Lung (tissue), 12 donors: ENCODE results near the gene SYCP1. TPM values are rescaled to one million over a fixed set of nuclear protein-coding genes. Genes with fewer than 3 reads are reported as not detected.

Source experiments
- ATAC-seq: fragments of 200-7000 bp; cut with Tn5 transposase; one replicate; pipeline ENCODE4 v1.9.1; 2020; ENCODE audit warnings: moderate number of reproducible peaks; ENCODE audit not compliant: insufficient read depth, low FRiP score
- DNase-seq, 3 donors: peaks; one replicate each; pipeline ENCODE4 v3.0.0-alpha.2; 2013 to 2017
- H3K27ac ChIP-seq, 2 donors: one replicate each; pipeline ENCODE4 v1.5.1; 2013; ENCODE audit warnings: mild to moderate bottlenecking in 2 of 2, moderate library complexity in 2 of 2, control low read depth in 1 of 2, inconsistent platforms in 1 of 2, low read depth in 1 of 2, low read length in 1 of 2
- H3K27me3 ChIP-seq, 3 donors: one replicate each; pipeline ENCODE4 v1.5.1; 2013; ENCODE audit warnings: low read length in 2 of 3; ENCODE audit not compliant: control insufficient read depth in 3 of 3, insufficient read depth in 3 of 3
- H3K36me3 ChIP-seq, 4 donors: one replicate each; pipeline ENCODE4 v1.5.1; 2013; ENCODE audit warnings: low read length in 4 of 4, mild to moderate bottlenecking in 1 of 4, moderate library complexity in 1 of 4; ENCODE audit not compliant: control insufficient read depth in 4 of 4, insufficient read depth in 4 of 4
- H3K4me1 ChIP-seq, 5 donors: one replicate each; pipeline ENCODE4 v1.5.1; 2013; ENCODE audit warnings: low read length in 5 of 5, mild to moderate bottlenecking in 2 of 5, moderate library complexity in 1 of 5; ENCODE audit not compliant: control insufficient read depth in 5 of 5, insufficient read depth in 5 of 5
- H3K4me3 ChIP-seq: one replicate; pipeline ENCODE4 v1.5.1; 2013; ENCODE audit warnings: mild to moderate bottlenecking, control low read depth, moderate library complexity
- H3K9ac ChIP-seq, 2 donors: one replicate each; pipeline ENCODE4 v1.5.1; 2013; ENCODE audit warnings: low read length in 2 of 2, control low read depth in 1 of 2; ENCODE audit not compliant: insufficient read depth in 1 of 2
- H3K9me3 ChIP-seq, 4 donors: one replicate each; pipeline ENCODE4 v1.5.1; 2013; ENCODE audit warnings: low read length in 3 of 4, mild to moderate bottlenecking in 1 of 4, moderate library complexity in 1 of 4; ENCODE audit not compliant: control insufficient read depth in 4 of 4, insufficient read depth in 3 of 4
- CTCF ChIP-seq: IDR thresholded peaks from 2 replicates; pipeline ENCODE4 v1.5.1; 2012; ENCODE audit warnings: mild to moderate bottlenecking; ENCODE audit errors: control extremely low read depth, extremely low read depth
- WGBS, 2 donors: extraction: QIAGEN DNeasy Blood & Tissue Kit; methylation state at CpG; one replicate each; pipeline ENCODE4 v1.1.7; 2013; 5-methylcytosine and 5-hydroxymethylcytosine counted together
- polyA plus RNA-seq, 2 donors: library from polyadenylated mRNA; stranded (reverse); fragments of 200-250 nt; gene quantifications; one replicate each; pipeline ENCODE4 v1.2.1, GENCODE V29; 2013
- total RNA-seq, 2 donors: library from RNA; depleted of rRNA in 1 of 2; stranded (reverse); fragments of >200 nt in 1 of 2; gene quantifications; one replicate each; pipeline ENCODE4 v1.2.1, GENCODE V29; 2014 to 2021
- donor health status: control.
- donor health status: control.
- donor health status: Bipolar disorder and iron deficiency.
- donor health status: healthy.
- donor health status: DM: yes; HTN: yes; CAD: no.

SYCP1 gene
- total and polyA plus RNA-seq, 4 donors = 0.09 TPM; not detected in 3

- no peak for ATAC-seq
- no peaks in the 10 kb centered on the region for H3K36me3 ChIP-seq
- no peaks in the 10 kb centered on the region for H3K27me3 ChIP-seq
- H3K9me3 ChIP-seq = no peaks in the 10 kb centered on the region
- no peak overlapping the region for H3K27ac ChIP-seq
- no peak overlapping the region for H3K4me3 ChIP-seq
- TF ChIP-seq CTCF = no peak
- 76 to 88% methylated on average over 4 of the region's 4 CpGs for WGBS, 2 donors
- no peak for DNase-seq
- H3K4me1 ChIP-seq = no peaks in the 10 kb centered on the region
- H3K9ac ChIP-seq = no peak overlapping the region
These were observed 22.6 kb upstream of the SYCP1 start for GRCh38 chr1:114832057-114832456.

- no peak for DNase-seq
- no peak for ATAC-seq
- Histone ChIP-seq H3K9me3 (no peaks in the 10 kb centered on the region), H3K27ac (no peak overlapping the region), H3K36me3 (no peaks in the 10 kb centered on the region), H3K27me3 (no peaks in the 10 kb centered on the region), H3K4me1 (no peaks in the 10 kb centered on the region), H3K4me3 (no peak overlapping the region), H3K9ac (no peak overlapping the region)
- 86 to 91% methylated on average over 4 of the region's 4 CpGs for WGBS, 2 donors
- no peak for TF ChIP-seq CTCF
These were observed 21.2 kb upstream of the SYCP1 start for GRCh38 chr1:114833421-114833820.

- DNase-seq (no peak), ATAC-seq (no peak)
- no peaks in the 10 kb centered on the region for H3K4me1 ChIP-seq
- H3K27me3 ChIP-seq = no peaks in the 10 kb centered on the region
- no peaks in the 10 kb centered on the region for H3K36me3 ChIP-seq
- H3K4me3 ChIP-seq = no peak overlapping the region
- 84 to 93% methylated on average over 5 of the region's 5 CpGs for WGBS, 2 donors
- H3K27ac ChIP-seq = no peak overlapping the region
- no peaks in the 10 kb centered on the region for H3K9me3 ChIP-seq
- TF ChIP-seq CTCF = no peak
- no peak overlapping the region for H3K9ac ChIP-seq
These were observed 10.4 kb upstream of the SYCP1 start for GRCh38 chr1:114844270-114844669.

GRCh38 chr1:114853584-114853983, 1.1 kb upstream of the SYCP1 start:
- peaks cover 0 to 7% (median 0%) of the 10 kb centered on the region in 4 donors for H3K9me3 ChIP-seq
- H3K9ac ChIP-seq = no peak overlapping the region
- H3K4me1 ChIP-seq = peaks cover 0 to 4% (median 0%) of the 10 kb centered on the region in 5 donors
- WGBS, 2 donors = 90 to 95% methylated on average over 15 of the region's 15 CpGs
- H3K27me3 ChIP-seq = peaks cover 0 to 32% (median 24%) of the 10 kb centered on the region in 3 donors
- no peak for TF ChIP-seq CTCF
- H3K4me3 ChIP-seq = no peak overlapping the region
- ATAC-seq = no peak
- no peaks in the 10 kb centered on the region for H3K36me3 ChIP-seq
- no peak for DNase-seq
- no peak overlapping the region for H3K27ac ChIP-seq
